NK-92 (cell line): ENCODE data around the gene TEX19.
"Not testable (repeated sequence)": the region's sequence is repeated elsewhere in the genome, so short reads cannot be mapped to it uniquely, and the experiment has no call there.

Experiments used
- DNase-seq: peaks from one replicate; lab custom pipeline; 2025; ENCODE audit not compliant: unreplicated experiment; lab: John Stamatoyannopoulos, UW

The TEX19 gene

DNA sequence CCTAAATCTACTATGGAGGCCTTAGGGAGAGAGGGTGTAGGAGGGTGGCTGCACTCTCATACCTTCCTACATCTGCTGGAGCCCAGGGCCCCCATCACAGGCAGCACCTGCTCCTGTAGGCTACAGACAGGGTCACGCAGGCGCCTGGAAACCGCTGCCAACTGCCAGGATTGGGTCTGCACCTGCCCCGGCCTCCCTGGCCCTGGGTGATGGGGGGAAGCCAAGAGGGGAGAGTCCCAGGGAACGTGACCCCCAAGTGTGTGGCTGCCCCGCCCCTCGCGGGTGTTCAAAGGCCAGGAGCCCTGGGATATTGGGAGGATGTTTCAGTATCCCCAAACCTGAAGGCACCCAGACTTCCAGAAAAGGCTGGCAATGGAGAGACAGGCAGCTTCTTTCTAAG lies 5.6 kb upstream of the TEX19 start:
- DNase-seq: no peak

DNA sequence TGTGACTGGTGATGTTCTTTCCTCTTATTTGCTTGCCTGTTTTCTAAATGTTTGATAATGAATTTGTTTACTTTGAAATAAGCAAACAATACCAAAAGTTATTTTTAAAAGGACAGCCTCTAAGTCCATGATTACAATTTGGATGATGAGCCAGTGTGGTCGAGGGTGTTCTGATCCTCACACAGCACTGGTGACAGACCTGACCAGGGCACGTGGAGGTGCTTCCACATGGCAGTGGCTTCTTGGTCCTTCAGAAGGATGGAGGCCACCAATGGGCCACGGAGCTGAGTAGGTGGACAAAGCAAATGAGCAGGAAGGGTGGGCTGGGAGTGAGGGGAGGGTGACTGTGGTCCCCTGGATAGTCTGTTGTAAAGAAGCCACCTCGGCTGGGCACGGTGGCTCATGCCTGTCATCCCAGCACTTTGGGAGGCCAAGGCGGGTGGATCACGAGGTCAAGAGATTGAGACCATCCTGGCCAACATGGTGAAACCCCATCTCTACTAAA lies 4.2 kb upstream of the TEX19 start:
- DNase-seq: no peak

DNA sequence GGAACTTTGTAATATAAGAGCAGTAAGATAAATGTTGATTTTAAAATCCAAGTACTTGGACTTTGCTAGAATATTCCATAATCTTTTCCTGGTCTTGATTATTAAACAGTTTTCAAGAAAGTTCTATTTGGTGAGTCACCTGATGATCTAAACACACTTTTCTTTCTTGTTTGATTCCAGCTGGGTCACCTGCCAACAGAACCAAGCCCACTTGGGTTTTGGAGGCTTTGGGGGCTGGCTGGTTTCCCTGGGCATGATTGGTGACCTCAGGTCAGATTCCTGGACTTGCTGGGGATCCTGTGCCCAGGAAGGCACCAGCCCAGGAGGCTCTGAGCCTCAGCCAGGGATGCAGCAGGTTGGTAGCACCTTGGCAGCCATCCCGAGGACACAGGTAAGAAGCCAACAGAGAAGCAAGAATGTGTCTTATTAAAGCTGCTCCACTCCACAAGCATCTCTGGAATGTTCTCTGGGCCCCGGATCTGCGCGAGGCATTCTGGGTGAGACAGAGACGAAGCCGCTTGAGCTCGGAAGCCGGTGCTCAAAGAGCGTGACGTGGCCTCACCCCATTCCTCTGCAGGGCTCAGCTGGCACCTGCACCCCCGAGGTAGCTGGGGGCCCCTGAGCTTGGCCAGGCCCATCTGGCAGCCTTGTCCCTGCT lies 3.1 kb upstream of the TEX19 start:
- no peak for DNase-seq

DNA sequence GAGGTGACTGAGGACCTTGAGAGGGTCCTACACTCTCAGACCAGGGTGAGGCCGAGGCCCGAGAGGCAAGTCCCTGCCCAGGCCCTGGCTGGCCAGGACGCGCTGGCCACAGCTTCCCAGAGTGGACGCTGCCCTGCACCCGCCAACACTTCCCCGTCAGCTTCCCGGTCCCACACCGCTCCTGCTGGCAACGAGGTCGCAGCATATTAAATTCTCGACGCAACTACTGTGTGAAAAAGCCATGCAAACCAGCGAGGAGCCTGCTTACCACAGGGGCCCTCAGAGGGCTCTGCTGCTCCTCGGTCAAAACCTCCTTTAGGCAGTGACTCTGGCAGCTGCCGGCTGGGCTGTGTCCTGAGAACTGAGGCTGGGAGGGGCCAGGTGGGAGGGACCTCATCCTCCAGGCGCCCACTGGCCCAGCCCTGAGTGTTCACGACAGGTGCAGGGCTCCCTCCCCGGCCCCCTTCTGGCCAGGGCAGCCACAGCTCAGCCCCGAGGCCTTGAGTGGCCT lies 2.1 kb upstream of the TEX19 start:
- DNase-seq: no peak

DNA sequence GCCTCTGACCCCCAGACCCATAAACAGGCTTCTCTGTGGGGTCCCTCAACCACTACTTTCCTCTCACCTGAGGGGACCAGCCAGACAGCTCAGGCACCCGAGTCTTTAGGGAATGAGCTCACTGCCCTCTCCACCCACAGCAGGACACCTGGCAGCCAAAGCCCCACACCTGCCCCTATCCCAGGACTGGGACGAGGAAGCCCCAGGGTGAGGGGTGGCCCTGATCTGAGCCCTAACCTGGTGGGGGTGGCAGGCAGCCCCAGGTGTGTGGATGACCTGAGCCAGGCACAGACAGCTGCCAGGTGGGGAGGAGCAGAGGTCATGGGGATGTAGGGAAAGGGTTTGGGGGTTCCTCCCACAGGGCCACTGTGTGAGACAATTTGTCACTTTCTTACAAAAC lies 1.7 kb upstream of the TEX19 start:
- no peak for DNase-seq

DNA sequence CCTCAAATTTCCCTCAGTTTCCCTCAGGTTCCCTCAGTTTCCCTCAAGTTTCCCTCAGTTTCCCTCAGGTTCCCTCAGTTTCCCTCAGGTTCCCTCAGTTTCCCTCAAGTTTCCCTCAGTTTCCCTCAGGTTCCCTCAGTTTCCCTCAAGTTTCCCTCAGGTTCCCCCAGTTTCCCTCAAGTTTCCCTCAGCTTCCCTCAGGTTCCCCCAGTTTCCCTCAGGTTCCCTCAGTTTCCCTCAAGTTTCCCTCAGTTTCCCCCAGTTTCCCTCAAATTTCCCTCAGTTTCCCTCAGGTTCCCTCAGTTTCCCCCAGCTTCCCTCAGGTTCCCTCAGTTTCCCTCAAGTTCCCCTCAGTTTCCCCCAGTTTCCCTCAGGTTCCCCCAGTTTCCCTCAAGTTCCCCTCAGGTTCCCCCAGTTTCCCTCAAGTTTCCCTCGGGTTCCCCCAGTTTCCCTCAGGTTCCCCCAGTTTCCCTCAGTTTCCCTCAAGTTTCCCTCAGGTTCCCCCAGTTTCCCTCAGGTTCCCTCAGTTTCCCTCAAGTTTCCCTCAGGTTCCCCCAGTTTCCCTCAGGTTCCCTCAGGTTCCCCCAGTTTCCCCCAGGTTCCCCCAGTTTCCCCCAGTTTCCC lies 516 bp downstream of the TEX19 start:
- DNase-seq: not testable (repeated sequence)

DNA sequence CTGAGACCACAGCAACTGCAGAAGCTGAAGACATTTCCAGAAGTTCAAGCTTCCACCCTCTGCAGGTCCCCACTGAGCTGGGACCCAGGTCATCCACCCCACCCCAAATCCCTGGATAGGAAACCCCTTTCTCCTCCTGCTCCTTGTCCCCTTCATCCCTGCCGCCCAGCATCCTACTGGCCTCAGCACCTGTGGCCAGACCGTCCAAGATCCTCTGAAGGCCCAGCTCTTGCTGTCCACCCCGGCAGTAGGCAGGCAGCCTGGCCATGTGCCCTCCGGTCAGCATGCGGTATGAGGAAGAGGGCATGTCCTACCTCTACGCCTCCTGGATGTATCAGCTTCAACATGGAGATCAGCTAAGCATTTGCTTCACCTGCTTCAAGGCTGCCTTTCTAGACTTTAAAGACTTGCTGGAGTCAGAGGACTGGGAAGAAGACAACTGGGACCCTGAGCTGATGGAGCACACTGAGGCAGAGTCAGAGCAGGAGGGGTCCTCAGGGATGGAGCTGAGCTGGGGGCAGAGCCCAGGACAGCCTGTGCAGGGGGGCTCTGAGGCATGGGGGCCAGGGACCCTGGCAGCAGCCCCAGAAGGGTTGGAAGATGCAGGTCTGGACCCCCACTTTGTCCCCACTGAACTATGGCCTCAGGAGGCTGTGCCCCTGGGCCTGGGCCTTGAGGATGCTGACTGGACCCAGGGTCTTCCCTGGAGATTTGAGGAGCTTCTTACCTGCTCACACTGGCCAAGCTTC lies 3.0 kb downstream of the TEX19 start:
- DNase-seq: no peak

DNA sequence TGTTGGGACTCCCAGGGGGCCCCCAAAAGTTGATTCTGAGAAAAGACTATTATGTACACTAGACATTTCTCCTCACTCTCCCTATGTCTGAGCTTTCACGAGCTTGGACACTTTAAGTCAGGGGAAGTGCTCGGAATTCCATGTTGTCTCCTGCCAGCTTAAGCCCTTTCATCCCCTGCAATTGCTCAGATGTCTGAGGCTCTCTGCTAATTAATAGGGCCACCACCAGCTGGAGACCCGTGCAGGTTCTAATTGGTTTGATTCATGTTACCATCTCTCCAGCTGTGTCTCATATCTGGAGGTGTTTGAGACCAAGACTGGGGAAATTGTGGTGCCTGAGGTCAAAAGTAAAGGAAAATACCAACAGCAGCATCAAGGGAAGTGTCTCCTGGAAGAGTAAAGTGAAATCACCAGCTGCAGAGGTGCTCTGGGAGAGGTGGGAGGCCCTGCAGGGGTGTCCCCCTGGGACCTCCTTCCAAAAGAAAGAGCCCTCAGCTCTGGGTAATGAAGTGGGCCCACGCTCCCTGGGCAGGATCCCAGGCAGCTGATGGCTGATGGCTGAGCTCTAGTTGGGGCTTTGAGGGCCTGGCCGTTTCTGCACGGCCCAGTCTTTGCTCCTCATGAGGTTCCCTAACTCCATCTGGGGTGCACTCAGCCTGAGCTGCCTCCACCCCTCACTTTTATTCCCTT lies 6.7 kb downstream of the TEX19 start:
- no peak for DNase-seq

DNA sequence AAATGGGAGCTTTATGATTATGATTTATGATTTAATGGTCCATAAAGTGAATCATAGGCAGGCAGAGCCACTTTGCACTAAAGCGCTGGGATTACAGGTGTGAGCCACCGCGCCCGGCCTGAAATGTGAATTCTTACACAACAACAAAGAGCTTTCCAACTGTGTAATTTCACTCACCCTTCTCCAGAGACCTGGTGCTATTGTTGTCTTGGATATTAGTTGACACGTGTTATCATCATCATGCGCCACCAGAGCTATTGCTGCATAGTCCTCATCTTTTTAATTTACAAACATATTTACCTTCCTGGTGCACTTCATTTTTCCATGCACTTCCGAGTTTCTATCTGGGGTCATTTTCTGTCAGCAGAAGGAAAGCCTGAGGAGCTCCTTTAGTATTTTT lies 7.7 kb downstream of the TEX19 start:
- no peak for DNase-seq

DNA sequence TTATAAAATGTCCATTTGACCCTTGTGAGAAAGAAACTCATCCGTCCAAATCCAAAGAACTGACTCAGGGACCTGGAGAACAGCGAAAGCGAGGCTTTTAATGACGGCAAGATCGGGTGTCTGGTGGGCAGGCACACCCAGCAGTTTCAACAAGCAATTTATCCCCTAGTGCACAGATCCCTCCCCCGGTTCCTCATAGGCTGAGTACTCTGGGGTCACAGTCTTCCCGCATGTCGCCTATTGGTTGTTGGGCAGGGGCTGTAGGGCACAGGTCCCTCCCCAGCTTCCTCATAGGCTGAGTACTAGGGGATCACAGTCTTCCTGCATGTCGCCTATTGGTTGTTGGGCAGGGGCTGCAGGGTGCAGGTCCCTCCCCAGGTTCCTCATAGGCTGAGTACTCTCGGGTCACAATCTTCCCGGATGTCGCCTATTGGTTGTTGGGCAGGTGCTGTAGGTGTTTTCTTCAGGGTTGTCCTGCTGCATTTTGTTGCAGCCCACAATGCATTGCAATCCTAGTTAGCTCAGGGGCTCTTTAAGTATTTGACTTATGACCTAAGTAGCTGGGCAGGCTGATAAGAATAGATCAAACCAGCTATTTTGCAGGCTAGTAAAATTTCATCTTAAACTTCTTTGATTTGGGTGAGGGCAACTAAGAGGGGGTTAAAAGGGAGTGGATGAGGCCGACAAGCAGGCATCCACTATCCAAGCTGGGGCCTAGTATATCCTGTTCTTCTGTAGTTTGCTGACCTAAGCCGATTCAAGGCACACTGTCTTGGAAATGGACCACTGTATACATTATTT lies 8.9 kb downstream of the TEX19 start:
- DNase-seq: no peak

DNA sequence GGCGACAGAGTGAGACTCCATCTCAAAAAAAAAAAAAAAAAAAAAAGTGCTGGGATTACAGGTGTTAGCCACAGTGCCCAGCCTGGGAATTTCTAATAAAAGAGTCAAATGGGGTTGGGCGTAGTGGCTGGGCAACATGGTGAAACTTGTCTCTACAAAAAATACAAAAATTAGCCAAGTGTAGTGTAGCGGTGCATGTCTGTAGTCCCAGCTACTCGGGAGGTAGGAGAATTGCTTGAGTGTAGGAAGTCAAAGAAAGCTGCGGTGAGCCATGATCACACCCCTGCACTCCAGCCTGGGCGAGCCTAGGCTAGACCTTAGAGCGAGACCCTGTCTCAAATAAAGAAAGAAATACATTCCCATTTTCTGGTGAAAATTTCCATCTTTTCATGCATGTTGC lies 10.2 kb downstream of the TEX19 start:
- DNase-seq: no peak

DNA sequence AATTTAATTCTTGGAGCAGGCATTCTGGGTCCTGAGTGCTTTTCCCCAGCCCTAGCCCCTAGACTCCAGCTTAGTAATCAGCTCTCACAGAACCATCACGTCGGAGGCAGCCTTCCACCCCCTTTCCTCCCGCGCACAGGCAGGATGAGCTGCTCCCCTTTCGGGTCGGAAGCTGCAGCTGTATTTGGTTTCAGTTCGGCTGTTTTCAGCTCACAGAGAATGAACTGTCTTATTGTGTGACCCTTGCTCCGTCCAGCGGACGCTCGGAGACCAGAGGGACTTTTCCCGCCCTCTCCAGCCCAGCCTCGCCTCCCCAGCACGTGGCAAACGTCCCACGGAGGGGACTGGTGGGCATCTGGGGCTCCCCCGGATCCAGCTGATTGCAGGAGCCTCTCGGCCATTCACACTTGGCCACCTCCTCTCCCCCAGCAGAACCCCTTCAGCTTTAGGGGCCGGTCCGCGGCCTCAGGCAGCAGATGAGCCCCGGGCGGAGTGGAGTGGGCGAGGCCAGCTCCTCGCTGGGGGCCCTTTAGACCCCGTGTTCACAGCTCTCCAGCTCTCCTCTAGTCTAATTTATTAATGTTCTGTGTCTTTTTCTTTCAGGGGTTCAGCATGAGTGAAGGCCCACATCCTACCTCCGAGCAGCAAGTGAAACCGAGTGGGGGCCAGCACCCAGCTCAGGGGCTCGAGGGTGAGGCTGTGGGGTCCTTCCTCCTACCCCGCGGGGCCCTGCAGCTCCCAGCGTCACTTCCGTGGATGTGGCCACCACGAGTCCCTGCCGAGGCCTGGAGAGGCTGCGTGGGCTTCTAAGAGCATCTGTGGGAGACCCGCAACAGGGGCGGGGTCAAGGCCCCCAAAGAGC lies 11.7 kb downstream of the TEX19 start:
- no peak for DNase-seq

DNA sequence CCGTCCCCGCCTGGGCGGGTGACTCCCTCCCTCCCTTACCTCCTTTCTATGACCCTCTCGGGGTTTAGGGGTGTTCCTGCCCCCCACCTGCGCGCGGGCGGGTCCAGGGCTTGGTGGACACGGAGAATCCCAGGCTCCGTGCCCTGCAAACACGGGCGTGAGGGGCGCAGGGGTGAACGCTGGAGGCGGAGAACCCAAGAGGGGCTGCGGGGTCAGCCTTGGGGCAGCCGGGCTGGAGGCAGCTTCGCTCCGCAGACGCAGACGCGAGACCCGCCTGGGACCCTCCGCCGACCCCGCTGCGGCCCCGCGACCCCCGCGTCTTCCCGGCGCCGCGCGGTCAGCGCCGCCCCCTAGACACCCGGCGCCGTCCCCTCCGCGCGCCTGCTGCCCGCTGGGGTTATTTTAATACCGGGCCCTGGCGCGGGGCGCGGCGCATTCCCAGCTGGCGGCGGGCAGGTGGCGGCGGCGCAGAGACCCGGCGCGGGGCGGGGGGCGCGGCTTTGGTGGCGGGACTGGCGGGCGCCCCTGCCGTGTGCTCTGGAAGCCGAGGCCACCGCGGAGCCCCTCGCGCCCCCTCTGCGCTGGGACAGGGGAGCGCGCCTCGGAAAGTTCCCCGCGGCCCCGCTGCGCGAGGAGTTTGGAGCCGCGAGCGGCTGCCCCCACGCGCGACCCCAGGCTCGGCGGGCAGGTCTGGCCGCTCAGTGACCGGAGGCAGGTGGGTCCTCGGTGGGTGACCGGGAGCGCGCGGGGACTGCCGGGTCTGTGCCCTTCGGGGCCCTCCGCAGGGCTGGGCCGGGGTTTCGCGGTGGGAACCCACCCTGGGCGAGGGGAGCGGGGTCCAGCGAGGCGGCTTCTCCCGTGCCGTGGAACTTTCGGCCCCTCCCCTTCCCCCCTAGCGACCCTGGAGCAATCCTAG lies 12.5 kb downstream of the TEX19 start, which contains the start of gene UTS2R:
TSS of gene UTS2R (plus strand) at position 433 of the 916 bp plus-strand sequence. CDS start 2,560 bp downstream, outside the sequence.
- DNase-seq: no peak

DNA sequence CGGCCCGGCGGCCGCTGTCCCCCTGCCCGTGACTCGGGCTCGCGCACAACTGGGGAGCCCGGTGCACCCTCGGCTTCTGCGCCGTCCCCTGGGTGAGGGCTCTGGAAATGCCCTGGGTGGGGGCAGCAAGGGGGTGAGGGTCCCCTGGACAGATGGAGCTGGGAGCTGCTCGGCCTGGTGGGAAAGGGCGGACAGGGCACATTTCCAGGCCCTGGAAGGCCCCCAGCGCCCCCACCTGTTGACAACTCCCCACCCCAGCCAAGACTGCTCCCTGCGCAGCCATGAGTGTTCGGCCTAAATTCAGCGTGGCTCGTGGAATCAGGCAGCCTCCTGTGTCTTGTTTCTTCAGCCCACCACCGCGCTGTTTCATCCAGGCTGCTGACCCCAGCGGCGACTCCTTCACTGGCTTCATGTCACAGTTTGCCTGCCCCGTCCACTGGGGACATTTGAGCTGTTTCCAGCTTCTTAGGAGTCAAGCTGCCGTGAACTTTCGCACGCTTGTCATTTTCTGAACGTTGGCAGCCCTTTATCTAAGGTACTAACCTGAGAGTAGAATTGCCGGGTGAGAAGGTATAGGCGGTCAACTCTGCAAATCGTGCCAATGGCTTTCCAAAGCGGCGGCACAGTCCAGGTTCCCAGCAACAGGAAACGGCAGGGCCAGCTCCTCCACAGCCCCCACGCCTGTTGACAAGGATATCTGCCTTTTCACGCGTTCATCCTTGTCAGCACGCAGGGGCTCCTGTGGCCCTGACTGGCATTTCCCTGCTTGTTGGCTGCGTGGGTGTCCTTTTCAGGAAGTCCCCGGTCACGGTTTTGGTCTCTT lies 13.4 kb downstream of the TEX19 start:
- no peak for DNase-seq

DNA sequence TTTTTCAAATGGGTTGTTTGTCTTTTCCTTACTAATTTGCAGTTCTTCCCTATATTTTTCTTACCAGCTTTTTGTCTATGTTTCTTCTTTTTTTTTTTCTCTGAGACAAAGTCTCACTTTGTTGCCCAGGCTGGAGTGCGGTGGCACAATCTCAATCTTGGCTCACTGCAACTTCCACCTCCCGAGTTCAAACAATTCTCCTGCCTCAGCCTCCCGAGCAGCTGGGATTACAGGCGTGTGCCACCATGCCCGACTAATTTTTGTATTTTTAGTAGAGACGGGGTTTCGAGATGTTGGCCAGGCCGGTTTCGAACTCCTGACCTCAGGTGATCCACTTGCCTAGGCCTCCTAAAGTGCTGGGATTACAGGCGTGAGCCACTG lies 14.0 kb downstream of the TEX19 start:
- DNase-seq: not testable (repeated sequence)

DNA sequence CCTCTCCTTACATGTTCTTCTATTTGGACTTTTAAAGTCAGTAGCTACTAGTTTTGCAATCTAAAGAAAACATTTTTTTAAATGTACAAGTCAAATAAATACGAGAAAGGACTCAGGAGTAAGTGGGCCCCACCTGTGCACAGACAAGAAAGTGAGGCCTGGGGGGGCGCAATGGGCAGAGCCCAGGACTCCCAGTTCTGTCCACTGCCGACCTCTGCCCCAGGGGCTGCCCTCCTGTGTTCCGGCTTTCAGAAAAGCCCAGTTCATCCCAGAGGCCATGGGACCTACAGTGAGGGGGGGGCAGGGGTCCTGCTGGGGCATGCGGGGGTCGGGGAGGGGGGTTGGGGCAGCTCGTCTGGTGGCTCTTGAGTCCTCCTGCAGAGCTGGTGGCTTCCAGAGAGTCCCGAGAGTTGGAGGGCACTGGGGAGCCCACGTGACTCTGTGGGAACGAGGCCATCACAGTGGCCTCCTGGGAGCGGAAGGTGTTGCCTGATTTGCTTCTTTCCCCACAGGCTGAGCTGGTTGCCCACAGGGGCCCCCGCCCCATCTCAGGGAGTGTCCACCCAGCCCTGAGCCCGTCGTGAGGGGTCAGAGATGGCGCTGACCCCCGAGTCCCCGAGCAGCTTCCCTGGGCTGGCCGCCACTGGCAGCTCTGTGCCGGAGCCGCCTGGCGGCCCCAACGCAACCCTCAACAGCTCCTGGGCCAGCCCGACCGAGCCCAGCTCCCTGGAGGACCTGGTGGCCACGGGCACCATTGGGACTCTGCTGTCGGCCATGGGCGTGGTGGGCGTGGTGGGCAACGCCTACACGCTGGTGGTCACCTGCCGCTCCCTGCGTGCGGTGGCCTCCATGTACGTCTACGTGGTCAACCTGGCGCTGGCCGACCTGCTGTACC lies 14.9 kb downstream of the TEX19 start:
- DNase-seq: no peak
